Left lung (tissue), 14 donors: ENCODE data around the gene HOXC9. TPM values are rescaled to one million over a fixed set of nuclear protein-coding genes. Genes with fewer than 3 reads are reported as not detected.

Experiments used
- ATAC-seq: fragments of 200-7000 bp; cut with Tn5 transposase; one replicate; pipeline ENCODE4 v1.9.1; 2020; ENCODE audit warnings: moderate library complexity
- DNase-seq, 4 donors: peaks; one replicate each; pipeline ENCODE4 v3.0.0-alpha.2; 2013 to 2020
- H3K27ac ChIP-seq, 2 donors: fragments of 200-600 bp; sonication (generic) in 1 of 2; one replicate each; pipeline versions ENCODE4 v1.5.0 to v1.8.0; 2020 to 2021
- H3K27me3 ChIP-seq, 2 donors: fragments of 200-600 bp; sonication (generic) in 1 of 2; one replicate each; pipeline versions ENCODE4 v1.5.0 to v1.8.0; 2020 to 2021
- H3K36me3 ChIP-seq, 2 donors: fragments of 200-600 bp; sonication (generic) in 1 of 2; one replicate each; pipeline versions ENCODE4 v1.5.0 to v1.8.0; 2020 to 2021
- H3K4me1 ChIP-seq, 2 donors: fragments of 200-600 bp; one replicate each; pipeline ENCODE4 v1.8.0; 2021
- H3K4me3 ChIP-seq, 2 donors: fragments of 200-600 bp; sonication (generic) in 1 of 2; one replicate each; pipeline versions ENCODE4 v1.5.0 to v1.8.0; 2020 to 2021; ENCODE audit warnings: mild to moderate bottlenecking in 1 of 2
- H3K9me3 ChIP-seq, 2 donors: fragments of 200-600 bp; sonication (generic) in 1 of 2; one replicate each; pipeline versions ENCODE4 v1.5.0 to v1.8.0; 2020 to 2021
- CTCF ChIP-seq, 2 donors: fragments of 200-600 bp; sonication (generic) in 1 of 2; IDR thresholded peaks; one replicate each; pipeline versions ENCODE4 v1.5.0 to v1.8.0; 2021; ENCODE audit warnings: antibody characterized with exemption in 2 of 2
- intact Hi-C, 2 donors: fragments of 100-400 bp; cut with DNase I; formaldehyde crosslinking; loops; one replicate each; pipeline versions ENCODE4 v1.11.2 to v1.14.2; 2022
- long read RNA-seq, 12 donors: library from polyadenylated mRNA in 2 of 12; unstranded in 2 of 12; transcript quantifications; one replicate each; pipeline ENCODE4 v2.0.0 and lab custom pipeline, GENCODE V29; 2019 to 2026
- polyA plus RNA-seq, 6 donors: library from polyadenylated mRNA; unstranded; fragments of 120-200 nt; gene quantifications; one replicate each; pipeline ENCODE4 v1.2.1, GENCODE V29; 2013; ENCODE audit not compliant: insufficient read length in 6 of 6
- total RNA-seq, 2 donors: library from RNA; stranded (reverse); fragmentation: NEBNext Ultra II Directional; extraction: Animal tissue kit (Norgen Biotek cat#: 25700); gene quantifications; one replicate each; pipeline ENCODE4 v1.2.1, GENCODE V29; 2021
- donor health status: DM: no; HTN: yes; CAD: no.
- donor health status: DM: no; HTN: no; CAD: no.

HOXC9 gene
- total RNA-seq: under 1 TPM in 1 of 2 donors, not detected in 1; 0.32 TPM
- polyA plus RNA-seq: under 1 TPM; 0.30 to 0.91 (median 0.59) TPM
- long read RNA-seq, donor 1: 0 reads
- long read RNA-seq, donor 2, partial matches to known transcripts: 0 of 1 reads
- long read RNA-seq, donor 2, other reads (novel, unspliced or antisense): 0 of 1 reads
- long read RNA-seq, donor 3: 0 reads
- long read RNA-seq, donor 4: 0 reads
- long read RNA-seq, donor 5: 0 reads
- long read RNA-seq, donor 6: 0 reads
- long read RNA-seq, donor 7, partial matches to known transcripts: 0 of 1 reads
- long read RNA-seq, donor 7, other reads (novel, unspliced or antisense): 0 of 1 reads
- long read RNA-seq, donor 8, partial matches to known transcripts: 0 of 1 reads
- long read RNA-seq, donor 8, other reads (novel, unspliced or antisense): 0 of 1 reads
- long read RNA-seq, donor 9, partial matches to known transcripts: 0 of 1 reads
- long read RNA-seq, donor 9, other reads (novel, unspliced or antisense): 0 of 1 reads
- long read RNA-seq, donor 10: 0 reads
- long read RNA-seq, donor 11, partial matches to known transcripts: 0 of 1 reads
- long read RNA-seq, donor 11, other reads (novel, unspliced or antisense): 0 of 1 reads
- long read RNA-seq, donor 12: 0 reads

- peaks cover 8 to 18% of the 10 kb centered on the region in 2 donors for H3K4me1 ChIP-seq
- intact Hi-C loops: loop anchor here in 1 of 2 donors (10.0 kb wide), 1 partner anchor 194 kb away; no protein-coding TSS in a partner anchor
- TF ChIP-seq CTCF (IDR thresholded peaks at IDR 0.05): no peak
Measured at GRCh38 chr12:54000116-54001114, at the start of gene HOXC9. TSS of gene HOXC9 (plus strand) at chr12:54000161. CDS start at chr12:54000189, 28 bp downstream.

GRCh38 chr12:53950437-53950773 is 49.6 kb upstream of the HOXC9 start:
- Histone ChIP-seq H3K4me1 (peaks cover 0 to 7% of the 10 kb centered on the region in 2 donors), H3K27me3 (peaks cover 99 to 100% of the 10 kb centered on the region in 2 donors), H3K36me3 (no peaks in the 10 kb centered on the region), H3K9me3 (no peaks in the 10 kb centered on the region), H3K27ac (no peak overlapping the region), H3K4me3 (no peak overlapping the region)
- ATAC-seq (no peak), DNase-seq (no peak)
- TF ChIP-seq CTCF (IDR thresholded peaks at IDR 0.05): no peak
- intact Hi-C loops: no loop called here

More at GRCh38 chr12:54000116-54001114, at the start of gene HOXC9:
- peak within 1 kb of the TSS in 1 of 2 donors; percentile 17 for H3K4me3 ChIP-seq
- H3K27ac ChIP-seq: no peak within 1 kb of the TSS
- no peaks in the 10 kb centered on the region for H3K9me3 ChIP-seq
- peaks cover 99 to 100% of the 10 kb centered on the region in 2 donors for H3K27me3 ChIP-seq
- ATAC-seq (peak; percentile 14), DNase-seq (no peak)
- H3K36me3 ChIP-seq: no peaks in the 10 kb centered on the region

- ATAC-seq: no peak
- Histone ChIP-seq H3K36me3 (no peaks in the 10 kb centered on the region), H3K27me3 (peaks cover 99 to 100% of the 10 kb centered on the region in 2 donors)
Measured at GRCh38 chr12:53950789-53951576, 49.0 kb upstream of the HOXC9 start.

More at GRCh38 chr12:53950789-53951576, 49.0 kb upstream of the HOXC9 start:
- Histone ChIP-seq H3K4me3 (no peak overlapping the region), H3K27ac (no peak overlapping the region), H3K4me1 (peaks cover 0 to 7% of the 10 kb centered on the region in 2 donors), H3K9me3 (no peaks in the 10 kb centered on the region)
- intact Hi-C loops: no loop called here
- no peak for TF ChIP-seq CTCF (IDR thresholded peaks at IDR 0.05)
- DNase-seq: peak in 1 of 4 donors; percentile 74
